Duodenal mucosa (tissue), 2 donors: ENCODE measurements around the gene ANKS1A.

Experiments
- H3K27ac ChIP-seq: one replicate; pipeline ENCODE4 v1.7.0; 2013; ENCODE audit warnings: low read depth, low read length
- H3K27me3 ChIP-seq, 2 donors: one replicate each; pipeline ENCODE4 v1.7.0; 2013; ENCODE audit warnings: low read length in 2 of 2, control low read depth in 1 of 2; ENCODE audit not compliant: insufficient read depth in 2 of 2, control insufficient read depth in 1 of 2
- H3K36me3 ChIP-seq, 2 donors: one replicate each; pipeline ENCODE4 v1.7.0; 2013; ENCODE audit warnings: low read length in 2 of 2, control low read depth in 1 of 2; ENCODE audit not compliant: insufficient read depth in 2 of 2, control insufficient read depth in 1 of 2
- H3K4me1 ChIP-seq, 2 donors: one replicate each; pipeline ENCODE4 v1.7.0; 2013; ENCODE audit warnings: low read length in 2 of 2, control low read depth in 1 of 2; ENCODE audit not compliant: insufficient read depth in 2 of 2, control insufficient read depth in 1 of 2
- H3K4me3 ChIP-seq, 2 donors: one replicate each; pipeline ENCODE4 v1.7.0; 2013; ENCODE audit warnings: low read length in 2 of 2, low read depth in 1 of 2
- H3K9ac ChIP-seq, 2 donors: one replicate each; pipeline ENCODE4 v1.7.0; 2013; ENCODE audit warnings: low read length in 2 of 2, low read depth in 1 of 2
- H3K9me3 ChIP-seq, 2 donors: one replicate each; pipeline ENCODE4 v1.7.0; 2013; ENCODE audit warnings: low read length in 2 of 2, control low read depth in 1 of 2; ENCODE audit not compliant: control insufficient read depth in 1 of 2

Gene ANKS1A

DNA sequence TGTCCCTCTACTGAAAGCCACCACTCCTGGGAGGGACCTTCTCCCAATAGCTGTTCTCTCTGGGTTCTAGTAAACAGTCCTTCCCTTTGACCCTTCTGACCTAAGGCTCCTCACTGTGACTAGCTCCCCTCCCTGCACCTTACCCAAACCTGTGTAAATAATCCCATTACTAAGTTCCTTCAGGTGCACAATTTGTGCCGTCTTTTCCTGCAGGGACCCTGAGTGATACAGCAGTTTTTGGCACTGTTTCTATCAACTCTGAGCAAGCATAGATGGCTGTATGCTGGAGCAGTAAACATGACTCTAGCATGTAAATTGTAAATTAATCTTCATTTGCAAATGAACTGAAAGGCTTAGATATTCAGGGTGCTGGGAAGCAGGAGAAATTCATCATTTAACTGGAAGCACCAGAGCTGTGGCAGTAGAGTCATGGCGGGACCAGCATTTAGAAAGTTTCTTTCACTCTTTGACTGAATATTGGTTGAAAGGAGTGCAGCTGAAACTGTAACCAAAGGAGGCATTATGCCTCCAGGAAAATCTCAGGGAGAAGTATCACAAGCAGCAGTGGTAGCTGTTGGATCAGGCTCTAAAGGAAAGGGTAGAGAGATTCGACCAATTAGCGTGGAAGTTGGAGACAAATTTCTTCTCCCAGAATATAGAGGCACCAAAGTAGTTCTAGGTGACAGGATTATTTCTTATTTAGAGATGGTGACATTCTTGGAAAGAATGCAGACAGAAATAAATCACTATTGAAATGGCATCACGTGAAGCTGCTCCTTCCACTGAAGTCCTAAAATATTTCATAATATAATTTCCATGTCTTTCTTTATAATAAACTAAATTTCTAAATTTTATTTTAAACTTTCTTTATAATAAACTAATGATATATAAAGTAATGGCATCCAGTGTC lies 134.3 kb downstream of the ANKS1A start:
- Histone ChIP-seq H3K4me1 (peaks cover 13 to 26% of the 10 kb centered on the region in 2 donors), H3K9me3 (no peaks in the 10 kb centered on the region), H3K4me3 (no peak overlapping the region), H3K9ac (no peak overlapping the region), H3K36me3 (peaks cover 7 to 20% of the 10 kb centered on the region in 2 donors), H3K27ac (no peak overlapping the region), H3K27me3 (no peaks in the 10 kb centered on the region)

- no peak overlapping the region for H3K4me3 ChIP-seq
Observed at GRCh38 chr6:35024551-35025054, 135.5 kb downstream of the ANKS1A start.

GRCh38 chr6:35025232-35026188 lies 136.5 kb downstream of the ANKS1A start:
- Histone ChIP-seq H3K27me3 (no peaks in the 10 kb centered on the region), H3K4me3 (no peak overlapping the region), H3K27ac (no peak overlapping the region), H3K9ac (peak overlapping the region in 1 of 2 donors; percentile 3), H3K4me1 (peaks cover 13 to 26% of the 10 kb centered on the region in 2 donors), H3K9me3 (no peaks in the 10 kb centered on the region), H3K36me3 (peaks cover 5 to 9% of the 10 kb centered on the region in 2 donors)

More at GRCh38 chr6:35024551-35025054, 135.5 kb downstream of the ANKS1A start:
- Histone ChIP-seq H3K36me3 (peaks cover 7 to 9% of the 10 kb centered on the region in 2 donors), H3K27me3 (no peaks in the 10 kb centered on the region), H3K4me1 (peaks cover 13 to 26% of the 10 kb centered on the region in 2 donors), H3K9ac (peak overlapping the region in 1 of 2 donors; percentile 1), H3K27ac (no peak overlapping the region), H3K9me3 (no peaks in the 10 kb centered on the region)

- peaks cover 17 to 32% of the 10 kb centered on the region in 2 donors for H3K4me1 ChIP-seq
- H3K4me3 ChIP-seq, result no peak overlapping the region
- H3K9me3 ChIP-seq, result no peaks in the 10 kb centered on the region
- no peaks in the 10 kb centered on the region for H3K27me3 ChIP-seq
- no peak overlapping the region for H3K9ac ChIP-seq
- H3K36me3 ChIP-seq, result peaks cover 4 to 14% of the 10 kb centered on the region in 2 donors
- no peak overlapping the region for H3K27ac ChIP-seq
Observed at GRCh38 chr6:35026434-35027222, 137.6 kb downstream of the ANKS1A start.

GRCh38 chr6:35027807-35028206 lies 138.8 kb downstream of the ANKS1A start:
- Histone ChIP-seq H3K9ac (no peak overlapping the region), H3K9me3 (no peaks in the 10 kb centered on the region), H3K27ac (no peak overlapping the region), H3K4me3 (no peak overlapping the region), H3K27me3 (no peaks in the 10 kb centered on the region), H3K4me1 (peaks cover 25 to 43% of the 10 kb centered on the region in 2 donors), H3K36me3 (peaks cover 0 to 10% of the 10 kb centered on the region in 2 donors)

DNA sequence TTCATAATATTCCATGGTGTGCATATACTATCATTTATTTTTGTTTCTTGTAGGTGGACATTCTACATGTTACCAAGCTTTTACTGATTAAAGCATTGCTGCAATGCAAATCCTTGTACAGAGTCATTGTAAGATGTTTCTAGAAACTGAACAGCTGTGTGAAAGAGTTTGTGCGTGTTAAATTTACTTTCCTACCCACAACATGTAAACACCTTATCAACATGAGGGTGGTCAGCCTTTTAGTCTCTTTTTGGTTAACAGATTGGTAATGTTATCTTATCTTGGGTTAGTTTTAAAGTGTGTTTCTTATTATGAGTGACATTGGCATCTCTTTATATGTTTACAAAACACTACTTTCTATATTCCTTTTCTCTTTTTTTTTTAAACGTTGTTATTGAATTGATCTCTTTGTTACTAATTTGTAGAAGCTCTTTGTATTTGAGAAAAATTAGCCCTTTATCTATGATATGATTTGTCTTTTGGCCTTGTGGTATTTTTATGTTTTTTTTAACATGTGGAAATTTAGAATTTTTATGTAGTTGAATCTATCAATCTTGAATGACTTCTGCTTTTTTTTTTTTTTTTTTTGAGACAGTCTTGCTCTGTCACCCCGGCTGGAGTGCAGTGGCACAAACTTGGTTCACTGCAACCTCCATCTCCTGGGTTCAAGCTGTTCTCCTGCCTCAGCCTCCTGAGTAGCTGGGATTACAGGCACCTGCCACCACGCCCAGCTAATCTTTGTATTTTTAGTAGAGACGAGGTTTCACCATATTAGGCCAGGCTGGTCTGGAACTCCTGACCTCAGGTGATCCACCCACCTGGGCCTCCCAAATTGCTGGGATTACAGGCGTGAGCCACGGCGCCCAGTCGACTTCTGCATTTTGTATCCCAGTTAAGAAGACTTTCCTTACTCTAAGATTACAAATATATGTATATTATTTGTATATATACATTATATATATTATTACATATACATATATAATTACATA lies 140.0 kb downstream of the ANKS1A start:
- H3K36me3 ChIP-seq, result peaks cover 0 to 6% of the 10 kb centered on the region in 2 donors
- H3K4me1 ChIP-seq, result peaks cover 25 to 48% of the 10 kb centered on the region in 2 donors
- H3K9me3 ChIP-seq, result no peaks in the 10 kb centered on the region
- H3K27ac ChIP-seq, result no peak overlapping the region
- no peak overlapping the region for H3K4me3 ChIP-seq
- H3K9ac ChIP-seq, result no peak overlapping the region
- H3K27me3 ChIP-seq, result no peaks in the 10 kb centered on the region

GRCh38 chr6:35030099-35030498 lies 141.0 kb downstream of the ANKS1A start:
- H3K9me3 ChIP-seq, result no peaks in the 10 kb centered on the region
- no peak overlapping the region for H3K27ac ChIP-seq
- no peak overlapping the region for H3K4me3 ChIP-seq
- H3K4me1 ChIP-seq, result peaks cover 30 to 46% of the 10 kb centered on the region in 2 donors
- peaks cover 0 to 6% of the 10 kb centered on the region in 2 donors for H3K36me3 ChIP-seq
- H3K27me3 ChIP-seq, result no peaks in the 10 kb centered on the region
- H3K9ac ChIP-seq, result no peak overlapping the region

DNA sequence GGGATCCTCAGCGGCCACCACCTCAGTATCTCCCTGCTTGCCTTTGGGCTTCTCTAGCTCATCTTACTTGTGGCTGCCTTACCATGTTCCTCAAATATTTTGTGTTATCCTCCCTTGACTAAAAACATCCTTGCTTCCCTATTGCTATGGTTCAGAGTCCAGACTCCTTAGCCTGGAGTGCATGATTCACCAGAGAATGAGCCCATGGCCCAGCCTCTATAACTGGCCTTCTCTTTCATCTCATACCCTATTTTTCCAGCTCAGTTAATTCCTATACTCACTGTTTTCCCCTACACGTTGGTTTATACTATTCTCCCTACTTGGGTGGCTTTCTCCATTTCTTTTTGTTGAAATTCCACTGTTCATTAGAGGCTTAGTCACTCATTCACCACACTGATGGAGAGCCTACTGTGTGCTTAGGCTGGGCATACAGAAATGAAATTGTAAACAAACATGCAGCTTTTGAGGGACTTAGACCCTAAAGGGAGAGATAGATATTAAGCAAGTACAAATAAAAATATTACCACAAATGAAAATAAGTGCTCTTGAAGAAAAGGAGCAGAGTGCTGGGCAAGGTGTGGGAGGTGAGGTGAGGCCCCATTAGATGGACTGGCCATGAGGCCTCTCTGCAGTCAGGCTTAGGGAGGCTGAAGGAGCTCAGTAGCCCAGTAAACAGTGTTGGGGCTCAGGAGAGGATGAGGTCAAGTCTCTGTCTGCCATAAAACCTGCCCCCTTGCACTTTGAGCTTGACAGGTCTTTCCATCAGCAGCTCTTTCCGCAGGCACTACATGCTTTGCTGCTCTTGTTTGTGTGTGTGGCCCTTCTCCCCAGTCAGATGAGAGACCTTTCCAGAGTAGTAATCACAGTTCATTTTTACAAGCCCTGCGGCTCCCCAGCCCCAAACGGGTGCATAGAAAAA lies 142.8 kb downstream of the ANKS1A start:
- Histone ChIP-seq H3K4me1 (peaks cover 34 to 44% of the 10 kb centered on the region in 2 donors), H3K27ac (no peak overlapping the region)

More for the DNA sequence above, 142.8 kb downstream of the ANKS1A start:
- Histone ChIP-seq H3K4me3 (no peak overlapping the region), H3K9ac (peak overlapping the region in 1 of 2 donors; percentile 6), H3K27me3 (no peaks in the 10 kb centered on the region), H3K36me3 (peaks cover 0 to 8% of the 10 kb centered on the region in 2 donors), H3K9me3 (no peaks in the 10 kb centered on the region)
